Measurements from ENCODE around the gene CDHR5.

Gene CDHR5

GRCh38 chr11:636511-637332, 12.0 kb upstream of the CDHR5 start, which contains the start of gene DRD4:
DRD4 (plus strand) TSS chr11:637269; CDS start chr11:637305, 36 bp downstream.
- H3K27ac ChIP-seq, result no peak within 1 kb of the TSS; the same call in 1 of the 2 replicates
- no peak for TF ChIP-seq CTCF (conservative IDR thresholded peaks at IDR 0.05)

- no peak overlapping the region for H3K27ac ChIP-seq
- TF ChIP-seq CTCF (conservative IDR thresholded peaks at IDR 0.05), result no peak
Observed at GRCh38 chr11:635945-636510, 11.3 kb upstream of the CDHR5 start.

GRCh38 chr11:630871-631270, 6.1 kb upstream of the CDHR5 start:
- no peak overlapping the region for H3K27ac ChIP-seq
- no peak for TF ChIP-seq CTCF (conservative IDR thresholded peaks at IDR 0.05)

- TF ChIP-seq CTCF (conservative IDR thresholded peaks at IDR 0.05), result no peak
Observed at GRCh38 chr11:629237-629583, 4.5 kb upstream of the CDHR5 start.

GRCh38 chr11:628056-628455, 3.3 kb upstream of the CDHR5 start:
- no peak overlapping the region for H3K27ac ChIP-seq
- no peak for TF ChIP-seq CTCF (conservative IDR thresholded peaks at IDR 0.05)

More at GRCh38 chr11:629237-629583, 4.5 kb upstream of the CDHR5 start:
- no peak overlapping the region for H3K27ac ChIP-seq

GRCh38 chr11:627308-627576, 2.5 kb upstream of the CDHR5 start:
- no peak for TF ChIP-seq CTCF (conservative IDR thresholded peaks at IDR 0.05)
- H3K27ac ChIP-seq, result no peak overlapping the region

GRCh38 chr11:626475-627307, 1.9 kb upstream of the CDHR5 start, which contains the start of gene SCT:
SCT (minus strand) TSS chr11:627181; CDS start chr11:627143, 38 bp downstream.
- no peak within 1 kb of the TSS for H3K27ac ChIP-seq
- TF ChIP-seq CTCF (conservative IDR thresholded peaks at IDR 0.05), result no peak
